Kasumi-1 (cell line): Measurements from ENCODE around the gene IFNL4.
"Not testable (repeated sequence)": the region's sequence is repeated elsewhere in the genome, so short reads cannot be mapped to it uniquely, and the experiment has no call there.

Experiments used
- DNase-seq, 2 experiments: peaks; one replicate each; lab custom pipeline; 2025; lab: John Stamatoyannopoulos, UW

IFNL4 gene

GRCh38 chr19:39257227-39257626, 8.6 kb upstream of the IFNL4 start:
- DNase-seq, result no peak

GRCh38 chr19:39254531-39255345, 6.1 kb upstream of the IFNL4 start:
- no peak for DNase-seq

- no peak for DNase-seq
Observed at GRCh38 chr19:39253374-39254149, 4.9 kb upstream of the IFNL4 start.

GRCh38 chr19:39252458-39252857, 3.8 kb upstream of the IFNL4 start:
- DNase-seq, result no peak

- no peak for DNase-seq
Observed at GRCh38 chr19:39251846-39252245, 3.2 kb upstream of the IFNL4 start.

- DNase-seq, result no peak
Observed at GRCh38 chr19:39251081-39251480, 2.4 kb upstream of the IFNL4 start.

GRCh38 chr19:39247701-39248664, 673 bp downstream of the IFNL4 start:
- DNase-seq, result no peak

GRCh38 chr19:39246951-39247669, 1.5 kb downstream of the IFNL4 start:
- DNase-seq, result no peak

- not testable (repeated sequence) for DNase-seq
Observed at GRCh38 chr19:39245166-39245565, 3.5 kb downstream of the IFNL4 start.

GRCh38 chr19:39244410-39245100, 4.1 kb downstream of the IFNL4 start, which contains the start of gene IFNL3:
IFNL3 (minus strand) TSS chr19:39245006; CDS start chr19:39244967, 39 bp downstream.
- DNase-seq, result not testable (repeated sequence)

GRCh38 chr19:39243741-39244140, 4.9 kb downstream of the IFNL4 start:
- not testable (repeated sequence) for DNase-seq

- DNase-seq, result no peak
Observed at GRCh38 chr19:39240421-39240820, 8.2 kb downstream of the IFNL4 start.

GRCh38 chr19:39238944-39239343, 9.7 kb downstream of the IFNL4 start:
- no peak for DNase-seq

GRCh38 chr19:39238209-39238608, 10.4 kb downstream of the IFNL4 start:
- DNase-seq, result no peak

- DNase-seq, result no peak
Observed at GRCh38 chr19:39237200-39238184, 11.2 kb downstream of the IFNL4 start.

- no peak for DNase-seq
Observed at GRCh38 chr19:39236527-39236926, 12.1 kb downstream of the IFNL4 start.

- no peak for DNase-seq
Observed at GRCh38 chr19:39232708-39233107, 15.9 kb downstream of the IFNL4 start.

GRCh38 chr19:39230096-39230764, 18.4 kb downstream of the IFNL4 start:
- DNase-seq, result no peak

- peak in 1 of 2 experiments; percentile 5 for DNase-seq
Observed at GRCh38 chr19:39224910-39225309, 23.7 kb downstream of the IFNL4 start.
